Measurements from ENCODE around the gene ARAF.
A peak's percentile ranks its signal among the peaks of the same experiment; 100 is the strongest.

ARAF gene

DNA sequence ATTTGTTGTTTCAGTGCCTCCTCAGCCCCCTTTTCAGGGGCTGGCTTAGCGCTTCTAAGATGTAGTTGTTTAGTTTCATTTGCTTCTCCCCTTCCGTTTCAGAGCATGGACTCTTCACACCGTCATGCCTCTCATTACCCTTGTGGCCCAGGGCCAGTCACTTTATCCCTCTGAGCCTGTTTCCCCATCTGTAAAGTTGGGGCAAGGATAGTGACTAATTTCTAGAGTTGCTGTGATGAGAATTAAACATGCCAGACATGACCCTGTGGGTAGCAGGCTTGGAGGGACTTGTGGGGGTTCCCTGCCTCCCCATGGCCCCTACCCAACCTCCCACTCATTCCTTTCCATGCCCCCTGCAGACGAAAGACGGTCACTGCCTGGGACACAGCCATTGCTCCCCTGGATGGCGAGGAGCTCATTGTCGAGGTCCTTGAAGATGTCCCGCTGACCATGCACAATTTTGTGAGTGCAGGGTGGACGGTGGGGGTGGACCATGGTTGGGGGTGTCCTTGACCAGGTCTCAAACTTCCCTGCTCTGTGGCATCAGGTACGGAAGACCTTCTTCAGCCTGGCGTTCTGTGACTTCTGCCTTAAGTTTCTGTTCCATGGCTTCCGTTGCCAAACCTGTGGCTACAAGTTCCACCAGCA lies 3.6 kb downstream of the ARAF start:
- DNase-seq (ENCODE audit: low read depth in 2 of 2), result no peak

DNA sequence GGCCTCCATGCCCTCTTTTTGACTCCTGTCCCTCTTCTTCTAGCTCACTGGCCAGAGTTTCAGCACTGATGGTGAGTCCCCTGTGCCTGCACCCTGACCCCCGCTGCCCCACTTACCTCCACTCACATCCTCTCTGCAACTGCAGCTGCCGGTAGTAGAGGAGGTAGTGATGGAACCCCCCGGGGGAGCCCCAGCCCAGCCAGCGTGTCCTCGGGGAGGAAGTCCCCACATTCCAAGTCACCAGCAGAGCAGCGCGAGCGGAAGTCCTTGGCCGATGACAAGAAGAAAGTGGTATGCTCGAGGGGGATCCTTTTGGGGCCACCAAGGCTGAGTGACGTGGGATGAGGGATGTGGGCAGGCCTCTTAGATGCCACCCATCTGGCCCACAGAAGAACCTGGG lies 5.8 kb downstream of the ARAF start:
- no peak for DNase-seq (ENCODE audit: low read depth in 2 of 2)

DNA sequence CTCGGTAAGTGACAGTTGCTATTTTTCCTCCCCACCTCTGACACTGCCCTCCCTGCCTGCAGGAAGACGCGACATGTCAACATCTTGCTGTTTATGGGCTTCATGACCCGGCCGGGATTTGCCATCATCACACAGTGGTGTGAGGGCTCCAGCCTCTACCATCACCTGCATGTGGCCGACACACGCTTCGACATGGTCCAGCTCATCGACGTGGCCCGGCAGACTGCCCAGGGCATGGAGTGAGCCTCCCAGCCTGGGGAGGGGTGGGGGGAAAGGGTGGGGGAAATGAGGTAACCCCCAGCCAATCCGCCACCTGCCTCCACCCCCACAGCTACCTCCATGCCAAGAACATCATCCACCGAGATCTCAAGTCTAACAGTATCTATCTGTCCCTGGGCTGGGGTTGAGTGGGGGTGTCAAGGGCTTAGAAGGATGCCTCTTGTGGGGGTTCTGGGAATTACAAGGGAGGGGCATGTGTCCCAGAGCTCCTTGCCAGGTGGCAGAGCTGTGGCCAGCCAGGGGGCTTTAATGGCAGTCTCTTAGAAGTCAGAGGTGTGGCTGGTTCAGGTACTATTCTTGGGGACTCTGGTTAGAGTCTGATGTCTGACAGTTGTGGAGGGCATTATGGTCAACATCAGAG lies 7.8 kb downstream of the ARAF start:
- peak in 1 of 2 donors; percentile 14 for DNase-seq (ENCODE audit: low read depth in 2 of 2)

DNA sequence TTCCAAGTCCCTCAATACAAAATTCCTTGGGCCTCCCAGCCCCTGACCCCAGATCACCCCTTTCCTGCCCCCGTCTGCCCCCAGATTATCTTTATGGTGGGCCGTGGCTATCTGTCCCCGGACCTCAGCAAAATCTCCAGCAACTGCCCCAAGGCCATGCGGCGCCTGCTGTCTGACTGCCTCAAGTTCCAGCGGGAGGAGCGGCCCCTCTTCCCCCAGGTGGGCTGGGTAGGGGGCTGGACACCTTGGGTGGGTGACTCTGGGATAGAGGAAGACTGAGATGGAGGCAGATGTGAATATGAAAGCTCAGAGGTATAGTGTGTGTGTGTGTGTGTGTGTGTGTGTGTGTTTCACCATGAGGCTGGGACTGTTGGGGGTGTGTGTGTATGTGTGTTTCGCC lies 9.8 kb downstream of the ARAF start:
- DNase-seq (ENCODE audit: low read depth in 2 of 2), result no peak

DNA sequence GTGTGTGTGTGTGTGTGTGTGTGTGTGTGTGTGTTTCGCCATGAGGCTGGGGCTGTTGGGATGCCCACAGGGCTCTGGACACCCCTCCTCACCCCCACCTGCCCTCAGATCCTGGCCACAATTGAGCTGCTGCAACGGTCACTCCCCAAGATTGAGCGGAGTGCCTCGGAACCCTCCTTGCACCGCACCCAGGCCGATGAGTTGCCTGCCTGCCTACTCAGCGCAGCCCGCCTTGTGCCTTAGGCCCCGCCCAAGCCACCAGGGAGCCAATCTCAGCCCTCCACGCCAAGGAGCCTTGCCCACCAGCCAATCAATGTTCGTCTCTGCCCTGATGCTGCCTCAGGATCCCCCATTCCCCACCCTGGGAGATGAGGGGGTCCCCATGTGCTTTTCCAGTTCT lies 10.2 kb downstream of the ARAF start:
- DNase-seq (ENCODE audit: low read depth in 2 of 2), result no peak

DNA sequence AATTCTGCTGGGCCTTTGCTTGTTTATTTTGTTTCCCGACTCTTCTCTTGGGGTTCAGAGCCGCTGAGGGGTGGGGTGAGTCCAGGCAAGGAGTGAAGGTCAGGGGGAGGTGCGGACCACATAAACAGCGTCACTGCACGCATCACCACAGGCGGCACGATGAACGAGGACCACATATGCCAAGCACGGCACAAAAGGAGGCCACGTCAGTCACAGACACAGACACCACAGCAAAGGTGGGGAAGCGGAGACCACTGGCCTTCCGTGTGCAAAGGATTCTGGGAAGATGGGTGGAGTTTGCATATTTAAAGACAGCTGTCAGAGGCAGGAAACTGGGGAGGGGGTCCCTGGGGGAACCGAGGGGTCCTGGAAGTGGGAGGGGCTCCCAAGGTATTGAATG lies 10.9 kb downstream of the ARAF start:
- DNase-seq (ENCODE audit: low read depth in 2 of 2), result no peak

DNA sequence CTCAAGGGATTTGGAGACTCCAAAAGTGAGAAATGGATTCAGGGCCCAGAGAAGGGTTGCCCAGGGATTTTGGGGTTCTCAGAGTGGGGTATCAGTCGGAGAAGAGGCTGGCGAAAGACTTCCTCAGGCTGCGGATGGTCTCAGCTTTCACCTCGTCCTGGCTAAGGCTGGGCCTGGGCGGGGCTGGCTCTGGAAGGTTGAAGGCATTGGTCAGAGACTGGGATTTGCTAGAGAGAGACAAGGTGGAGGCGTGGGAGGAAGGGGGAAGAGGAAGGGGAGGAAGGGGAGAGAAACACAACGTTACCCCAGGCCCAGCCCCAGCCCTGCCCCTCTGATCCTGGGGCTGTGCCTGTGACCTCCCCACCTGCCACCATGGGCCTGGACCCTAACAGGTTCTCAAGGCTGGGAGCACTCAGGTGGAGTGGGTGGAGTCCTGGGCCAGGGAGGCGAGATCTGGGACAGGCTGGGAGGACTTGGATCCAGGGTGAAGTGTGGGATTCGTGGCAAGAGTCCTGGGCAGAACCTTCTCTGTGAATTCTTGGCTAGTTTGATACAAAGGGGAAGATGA lies 11.9 kb downstream of the ARAF start:
- DNase-seq (ENCODE audit: low read depth in 2 of 2), result no peak

DNA sequence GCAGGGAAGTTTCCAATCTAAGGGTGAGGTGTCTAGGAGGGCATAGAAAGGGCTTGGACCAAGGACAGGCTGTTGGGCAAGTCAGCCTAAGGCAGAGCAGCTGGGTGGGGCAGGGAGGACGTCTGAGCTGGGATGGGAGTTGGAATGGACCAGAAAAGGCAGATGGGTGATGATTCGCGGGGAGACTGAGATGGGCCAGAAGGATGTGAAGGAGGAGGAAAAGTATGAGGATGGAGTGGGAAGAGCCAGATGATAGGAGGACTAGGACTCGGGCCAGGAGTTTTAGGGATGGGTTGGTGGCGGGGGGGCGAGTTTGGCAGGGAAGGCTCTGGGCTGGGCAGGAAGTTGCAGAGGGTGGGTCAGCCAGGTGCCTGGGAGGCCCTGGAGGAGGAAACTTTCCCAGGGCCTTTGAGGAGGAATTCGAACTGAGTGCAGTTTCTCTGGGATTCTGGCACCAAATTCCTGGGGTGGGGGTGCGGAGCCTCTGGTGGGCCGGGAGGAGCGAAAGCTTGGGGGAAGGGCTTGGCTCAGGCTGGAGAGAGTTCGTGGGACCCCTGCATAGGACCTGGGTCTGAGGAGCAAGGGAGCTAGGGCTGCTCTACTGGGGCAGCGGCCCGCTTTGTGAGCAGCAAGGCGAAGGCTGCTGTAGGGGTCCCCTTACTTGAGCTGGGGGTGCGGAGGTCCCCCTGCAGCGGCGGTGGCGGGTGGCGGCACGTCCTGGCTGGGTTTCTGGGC lies 12.5 kb downstream of the ARAF start:
- DNase-seq (ENCODE audit: low read depth in 2 of 2), result no peak

DNA sequence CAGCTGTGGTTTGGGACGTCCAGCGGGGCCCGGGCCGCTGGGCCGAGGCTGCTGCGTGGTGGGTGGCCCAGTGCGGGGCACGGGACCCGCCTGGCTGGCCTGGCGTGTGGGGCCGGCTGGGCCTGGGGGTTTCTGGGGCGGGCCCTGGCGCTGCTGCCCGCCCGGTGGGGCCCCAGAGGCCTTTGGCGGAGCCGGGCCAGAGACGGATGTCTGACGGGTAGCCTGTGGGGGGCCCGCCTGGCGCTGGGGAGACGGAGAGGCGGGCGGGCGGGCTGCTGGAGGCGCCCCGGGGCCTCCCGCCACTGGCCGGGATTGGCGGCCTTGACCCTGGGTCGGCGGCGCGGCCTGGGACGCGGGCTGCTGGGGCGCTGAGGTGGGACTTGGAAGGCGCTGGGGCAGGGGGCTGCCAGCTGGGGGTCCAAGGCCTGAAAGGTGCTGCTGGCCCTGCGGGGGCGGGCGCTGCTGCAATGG lies 13.1 kb downstream of the ARAF start:
- DNase-seq (ENCODE audit: low read depth in 2 of 2), result no peak

DNA sequence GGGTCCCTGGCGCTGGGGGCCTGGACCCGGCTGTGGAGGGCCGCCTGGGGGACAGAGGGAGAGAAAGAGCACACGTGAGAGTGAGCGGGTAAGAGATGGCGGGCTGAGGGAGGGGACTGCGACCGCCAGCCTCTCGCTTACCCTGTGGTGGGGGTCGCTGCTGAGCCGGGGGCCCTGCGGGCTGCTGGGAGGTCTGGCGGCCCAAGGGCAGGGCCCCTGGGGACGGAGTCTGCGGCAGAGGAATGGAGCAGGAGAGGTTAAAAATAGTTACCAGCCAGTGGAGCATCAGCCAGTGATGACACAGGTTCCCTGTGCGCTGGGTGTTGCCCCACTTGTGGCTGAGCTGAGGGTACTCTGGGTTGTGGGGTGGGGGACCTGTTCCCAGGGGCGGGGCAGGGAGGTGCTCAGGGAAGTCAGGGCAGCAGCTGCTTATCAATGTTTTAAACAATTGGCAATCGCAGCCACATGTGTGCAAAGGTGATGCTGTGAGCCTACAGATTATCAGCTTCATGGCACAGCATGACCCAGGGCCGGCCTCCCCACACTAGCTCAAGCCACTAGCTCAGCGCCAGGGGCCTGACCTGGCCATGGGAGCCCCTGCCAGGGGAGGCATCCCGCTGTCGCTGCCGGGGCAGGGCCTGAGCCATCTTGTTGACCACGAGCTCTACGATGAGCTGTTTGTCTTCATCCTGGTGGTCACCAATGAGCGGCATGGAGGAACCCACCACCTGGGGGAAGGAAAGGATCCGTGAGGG lies 13.7 kb downstream of the ARAF start:
- DNase-seq (ENCODE audit: low read depth in 2 of 2), result no peak

DNA sequence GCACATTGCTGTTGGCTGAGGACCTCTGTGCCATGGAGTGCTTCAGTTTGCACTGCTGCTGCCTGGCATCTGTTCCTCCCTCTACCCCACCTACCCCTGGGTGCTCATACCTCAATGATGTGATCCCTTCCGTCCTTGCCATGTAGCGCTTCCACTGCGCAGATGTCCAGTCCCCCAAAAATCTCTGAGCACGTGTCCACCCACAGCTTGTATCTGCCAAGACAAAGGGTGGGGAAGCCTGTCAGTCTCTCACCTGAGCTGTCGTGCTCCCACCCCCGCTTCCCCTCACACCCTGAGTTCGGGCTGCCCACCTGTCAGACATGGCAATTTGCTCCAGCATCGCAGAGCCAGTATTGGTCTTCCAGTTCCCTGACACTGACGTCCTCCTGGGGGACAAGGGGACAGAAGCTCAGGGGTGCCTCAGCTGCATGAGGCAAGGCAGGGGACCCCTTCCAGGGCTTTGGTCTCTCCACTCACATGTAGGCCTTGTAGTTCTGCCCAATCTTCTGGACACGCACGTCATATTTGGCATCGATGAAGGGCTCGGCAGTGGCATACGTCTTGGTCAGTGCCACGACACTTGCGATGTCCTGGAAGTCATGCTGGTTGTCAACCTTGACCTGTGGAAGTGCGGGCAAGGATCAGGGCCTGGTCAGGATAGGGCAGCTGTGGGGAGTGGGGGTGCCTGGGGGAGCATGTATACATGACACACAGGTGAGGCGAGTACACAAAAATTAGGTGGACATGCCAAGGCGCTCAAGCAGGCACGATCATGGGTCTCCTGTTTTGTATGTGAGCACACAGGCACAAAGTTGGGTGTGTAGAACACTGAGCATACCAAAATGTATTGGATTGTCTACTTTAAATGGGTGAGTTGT lies 15.3 kb downstream of the ARAF start:
- no peak for DNase-seq (ENCODE audit: low read depth in 2 of 2)

DNA sequence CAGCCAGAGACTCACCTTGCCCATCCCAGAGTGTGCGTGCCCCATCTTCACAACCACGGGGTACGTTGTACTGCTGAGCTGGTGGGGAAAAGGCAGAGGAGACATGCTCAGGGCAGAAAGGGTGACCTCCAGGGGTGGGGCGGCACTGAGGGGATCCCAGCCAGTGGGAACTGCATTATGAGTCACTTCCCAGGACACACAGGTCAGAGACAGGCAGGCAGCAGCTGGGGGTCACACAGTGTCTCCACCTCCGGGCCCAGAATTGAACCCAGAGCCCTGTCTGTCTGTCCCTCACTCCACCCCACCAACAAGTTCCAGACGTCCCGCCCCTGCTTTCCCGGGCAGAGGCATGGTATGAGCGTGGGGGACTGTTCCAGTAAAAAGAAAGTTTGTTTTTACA lies 16.4 kb downstream of the ARAF start:
- no peak for DNase-seq (ENCODE audit: low read depth in 2 of 2)

DNA sequence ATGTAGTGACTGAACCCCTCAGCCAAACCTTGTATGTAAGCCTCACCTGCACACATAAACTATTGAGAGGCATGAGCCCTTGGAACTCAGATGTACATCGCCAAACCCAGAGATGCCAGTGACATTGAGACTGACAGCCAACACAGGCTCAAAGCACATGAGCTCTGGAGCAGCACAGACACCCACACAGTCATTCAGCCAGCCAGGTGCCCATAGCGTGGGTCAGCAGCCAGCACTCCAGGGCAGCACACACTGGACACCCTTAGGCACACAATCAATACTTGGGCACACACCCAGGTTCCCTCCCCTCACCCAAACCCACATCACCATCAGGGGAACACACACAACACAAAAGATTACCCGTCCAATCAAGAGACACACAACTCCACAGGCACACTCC lies 16.9 kb downstream of the ARAF start:
- DNase-seq (ENCODE audit: low read depth in 2 of 2), result no peak

DNA sequence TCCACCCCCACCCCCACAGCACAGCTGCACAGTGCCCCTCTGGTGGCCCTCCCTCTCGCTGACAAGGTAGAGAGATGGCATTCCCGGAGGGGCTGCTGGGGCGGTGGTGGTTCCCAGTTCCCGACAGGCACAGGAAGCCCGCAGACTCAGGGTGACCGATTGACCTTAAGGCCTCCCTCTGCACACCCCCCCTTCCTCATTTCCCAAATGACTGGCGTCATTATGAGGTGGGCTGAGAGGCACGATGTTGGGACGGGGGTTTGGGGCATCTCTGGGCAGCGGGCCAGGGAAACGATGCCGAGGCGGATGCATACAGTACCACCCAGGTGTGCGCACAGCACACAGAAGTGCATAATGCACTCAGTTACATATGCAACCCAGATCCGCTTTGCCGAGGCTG lies 17.7 kb downstream of the ARAF start:
- DNase-seq (ENCODE audit: low read depth in 2 of 2), result no peak

DNA sequence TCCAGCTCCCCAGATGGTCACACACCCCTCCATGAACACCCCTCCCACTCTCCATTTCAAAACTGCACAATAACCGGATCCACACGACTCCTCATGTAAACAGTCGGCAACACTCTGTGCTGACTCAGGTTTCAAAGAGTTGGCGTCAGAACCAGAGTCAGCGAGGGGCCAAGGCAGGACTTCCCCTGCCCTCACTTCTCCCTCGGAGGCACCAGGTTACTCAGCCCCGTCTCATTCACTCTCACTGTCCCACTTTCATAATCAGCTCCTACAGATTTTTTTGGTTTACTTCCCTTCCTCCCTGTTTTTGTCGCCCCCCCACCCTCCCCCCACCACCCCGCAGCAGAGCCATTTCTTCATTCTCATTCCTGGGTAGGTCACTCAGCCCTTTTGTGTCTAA lies 18.5 kb downstream of the ARAF start:
- DNase-seq (ENCODE audit: low read depth in 2 of 2), result peak in 1 of 2 donors; percentile 29

DNA sequence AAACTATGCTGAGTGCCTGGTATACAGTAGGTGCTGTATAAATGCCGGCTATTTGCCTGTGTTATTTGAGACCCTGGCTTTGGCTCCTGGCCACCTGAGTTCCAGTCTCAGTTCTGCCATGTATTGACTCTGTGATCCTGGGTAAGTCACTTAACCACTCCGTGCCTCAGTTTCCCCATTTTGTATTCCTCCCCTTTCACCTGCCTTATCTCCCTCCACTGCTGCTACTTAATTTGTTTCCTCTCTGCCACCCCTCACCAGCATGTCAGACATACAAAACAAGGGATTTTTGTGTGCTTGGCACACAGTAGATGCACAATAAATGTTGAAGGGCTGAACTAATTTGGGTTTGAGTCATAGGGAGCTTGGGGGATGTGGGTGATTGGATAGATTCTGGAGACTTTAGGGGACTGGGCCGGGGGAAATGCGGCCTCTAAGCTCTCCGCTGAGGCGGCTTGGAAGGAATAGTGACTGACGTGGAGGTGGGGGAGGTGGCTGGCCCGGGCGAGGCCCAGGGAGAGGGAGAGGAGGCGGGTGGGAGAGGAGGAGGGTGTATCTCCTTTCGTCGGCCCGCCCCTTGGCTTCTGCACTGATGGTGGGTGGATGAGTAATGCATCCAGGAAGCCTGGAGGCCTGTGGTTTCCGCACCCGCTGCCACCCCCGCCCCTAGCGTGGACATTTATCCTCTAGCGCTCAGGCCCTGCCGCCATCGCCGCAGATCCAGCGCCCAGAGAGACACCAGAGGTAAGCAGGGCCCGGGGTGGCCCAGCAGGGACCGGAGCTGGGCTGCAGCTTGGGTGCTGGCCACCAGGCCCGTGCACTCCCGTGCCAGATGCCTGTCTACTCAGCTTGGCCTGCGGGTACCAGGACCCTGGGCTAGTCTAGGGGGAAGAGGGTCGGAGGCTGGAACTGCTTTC lies 21.0 kb downstream of the ARAF start, which contains the start of gene TIMP1:
TSS of gene TIMP1 (plus strand) at position 706 of the 917 bp plus-strand sequence. CDS start 980 bp downstream, outside the sequence.
- peak; percentile 69 to 73 for DNase-seq (ENCODE audit: low read depth in 2 of 2)

DNA sequence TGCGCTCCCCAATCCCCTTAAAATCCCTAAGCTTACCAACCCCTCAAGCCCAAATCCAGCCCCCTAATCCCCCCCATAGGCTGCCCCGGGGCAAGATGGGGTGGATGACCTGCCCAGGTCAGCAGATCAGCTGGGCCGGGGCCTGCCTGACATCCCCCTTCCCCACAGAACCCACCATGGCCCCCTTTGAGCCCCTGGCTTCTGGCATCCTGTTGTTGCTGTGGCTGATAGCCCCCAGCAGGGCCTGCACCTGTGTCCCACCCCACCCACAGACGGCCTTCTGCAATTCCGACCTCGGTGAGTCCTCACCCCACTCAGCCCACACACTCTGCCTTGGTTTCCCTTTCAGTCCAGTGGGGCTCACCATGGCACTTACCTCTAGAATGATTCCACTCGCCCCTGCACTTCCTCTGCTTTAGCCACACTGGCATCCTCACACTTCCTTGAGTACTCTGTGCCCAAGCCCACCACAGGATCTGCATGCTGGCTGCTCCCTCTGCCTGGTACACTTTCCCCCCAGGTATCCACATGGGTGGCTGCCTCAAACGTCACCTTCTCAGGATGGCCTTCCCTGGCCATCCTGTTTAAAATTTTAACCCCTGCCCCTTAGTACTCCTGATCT lies 22.3 kb downstream of the ARAF start:
- DNase-seq (ENCODE audit: low read depth in 2 of 2), result no peak

DNA sequence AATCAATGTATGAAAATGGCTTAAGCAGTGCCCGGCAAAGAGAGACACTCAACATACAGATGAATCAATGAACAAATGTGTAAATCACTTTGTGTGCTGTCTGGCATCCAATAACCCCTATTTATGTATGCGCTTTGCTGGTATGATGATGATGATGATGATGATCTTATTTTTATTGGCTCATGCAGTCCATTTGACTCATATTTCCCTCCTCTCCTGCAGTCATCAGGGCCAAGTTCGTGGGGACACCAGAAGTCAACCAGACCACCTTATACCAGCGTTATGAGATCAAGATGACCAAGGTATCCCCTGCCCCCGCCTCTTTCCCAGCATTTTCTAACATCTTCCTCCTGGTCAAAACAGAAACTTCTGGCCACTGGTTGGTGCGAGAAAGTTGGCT lies 23.7 kb downstream of the ARAF start:
- DNase-seq (ENCODE audit: low read depth in 2 of 2), result no peak

DNA sequence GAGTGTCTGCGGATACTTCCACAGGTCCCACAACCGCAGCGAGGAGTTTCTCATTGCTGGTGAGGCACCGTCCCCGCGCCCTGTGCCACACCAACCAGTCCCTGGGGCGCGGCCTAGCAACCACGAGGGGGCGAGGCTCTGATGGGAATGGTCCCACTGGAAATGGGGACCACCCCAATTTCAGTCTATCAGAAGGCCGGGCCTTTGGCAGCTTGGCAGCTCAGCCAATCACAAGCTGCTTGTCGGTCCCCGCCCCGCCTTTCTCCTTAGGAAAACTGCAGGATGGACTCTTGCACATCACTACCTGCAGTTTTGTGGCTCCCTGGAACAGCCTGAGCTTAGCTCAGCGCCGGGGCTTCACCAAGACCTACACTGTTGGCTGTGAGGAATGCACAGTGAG lies 24.3 kb downstream of the ARAF start:
- DNase-seq (ENCODE audit: low read depth in 2 of 2), result no peak
